CD14-positive monocyte (primary cell): ENCODE measurements around the gene PKIB. TPM values are rescaled to one million over a fixed set of nuclear protein-coding genes. Genes with fewer than 3 reads are reported as not detected.

Source experiments
- DNase-seq, 3 donors: peaks; one replicate each; pipeline ENCODE4 v3.0.0-alpha.2; 2011 to 2022
- H2AFZ ChIP-seq: 2 replicates; pipeline ENCODE4 v1.6.0; 2012; ENCODE audit warnings: mild to moderate bottlenecking, low read depth, low read length, inconsistent platforms; ENCODE audit not compliant: insufficient read depth, poor library complexity, severe bottlenecking
- H3K27ac ChIP-seq, 2 donors: 1 replicate in 1 of 2; 2 replicates in 1 of 2; pipeline ENCODE4 v1.5.1; 2012 to 2013; ENCODE audit warnings: low read length in 2 of 2, control low read depth in 1 of 2, inconsistent platforms in 1 of 2, low read depth in 1 of 2, mild to moderate bottlenecking in 1 of 2
- H3K27me3 ChIP-seq, 2 donors: one replicate each; pipeline versions ENCODE4 v1.6.0 to v1.6.1; 2011 to 2013; ENCODE audit warnings: low read length in 2 of 2; ENCODE audit not compliant: control insufficient read depth in 2 of 2, insufficient read depth in 2 of 2
- H3K36me3 ChIP-seq, 2 donors: replicated peaks in 1 of 2; 1 replicate in 1 of 2; 2 replicates in 1 of 2; pipeline versions ENCODE4 v1.5.1 to v1.6.1; 2012 to 2013; ENCODE audit warnings: low read length in 2 of 2, control low read depth in 1 of 2, inconsistent platforms in 1 of 2, mild to moderate bottlenecking in 1 of 2; ENCODE audit not compliant: insufficient read depth in 2 of 2, control insufficient read depth in 1 of 2
- H3K4me1 ChIP-seq, 2 donors: 1 replicate in 1 of 2; 2 replicates in 1 of 2; pipeline versions ENCODE4 v1.5.1 to v1.6.1; 2012 to 2013; ENCODE audit warnings: low read length in 2 of 2, control low read depth in 1 of 2, inconsistent platforms in 1 of 2, mild to moderate bottlenecking in 1 of 2, moderate library complexity in 1 of 2; ENCODE audit not compliant: insufficient read depth in 2 of 2, control insufficient read depth in 1 of 2
- H3K4me2 ChIP-seq: replicated peaks from 2 replicates; pipeline ENCODE3; 2012; ENCODE audit warnings: low read length, moderate library complexity, mild to moderate bottlenecking; ENCODE audit not compliant: poor library complexity, severe bottlenecking; ENCODE audit errors: extremely low read depth
- H3K4me3 ChIP-seq, 3 experiments: fragments of 200-600 bp in 1 of 3; sonication (generic) in 1 of 3; replicated peaks in 1 of 3; 1 replicate in 2 of 3; 2 replicates in 1 of 3; pipeline ENCODE4 v1.5.1; 2011 to 2013; ENCODE audit warnings: low read length in 3 of 3, mild to moderate bottlenecking in 3 of 3, control low read depth in 2 of 3, low read depth in 2 of 3, inconsistent platforms in 1 of 3, moderate library complexity in 1 of 3
- H3K79me2 ChIP-seq: 2 replicates; pipeline ENCODE4 v1.6.0; 2012; ENCODE audit warnings: mild to moderate bottlenecking, control low read depth, inconsistent platforms, low read length, moderate library complexity; ENCODE audit not compliant: insufficient read depth
- H3K9ac ChIP-seq: 2 replicates; pipeline ENCODE4 v1.6.0; 2017; ENCODE audit warnings: low read length, mild to moderate bottlenecking; ENCODE audit not compliant: insufficient read depth, poor library complexity, severe bottlenecking
- H3K9me3 ChIP-seq, 2 donors: replicated peaks in 1 of 2; 1 replicate in 1 of 2; 2 replicates in 1 of 2; pipeline versions ENCODE4 v1.5.1 to v1.6.1; 2012 to 2013; ENCODE audit warnings: low read length in 2 of 2, control low read depth in 1 of 2; ENCODE audit not compliant: control insufficient read depth in 1 of 2, insufficient read depth in 1 of 2
- H4K20me1 ChIP-seq: 2 replicates; pipeline ENCODE4 v1.6.0; 2012; ENCODE audit warnings: mild to moderate bottlenecking, low read length, control low read depth, moderate library complexity; ENCODE audit not compliant: insufficient read depth
- H3K27ac Mint-ChIP-seq, 7 donors: one replicate each; pipeline ENCODE4 v1.8.0; 2020; ENCODE audit warnings: mild to moderate bottlenecking in 7 of 7, mixed read lengths in 7 of 7, moderate library complexity in 6 of 7, inconsistent platforms in 2 of 7
- H3K27me3 Mint-ChIP-seq, 3 donors: one replicate each; pipeline ENCODE4 v1.8.0; 2021 to 2022; ENCODE audit warnings: low read depth in 3 of 3, mild to moderate bottlenecking in 3 of 3, mixed read lengths in 3 of 3, moderate library complexity in 3 of 3, inconsistent platforms in 1 of 3
- H3K36me3 Mint-ChIP-seq, 2 donors: one replicate each; pipeline ENCODE4 v1.8.0; 2020; ENCODE audit warnings: mixed read lengths in 2 of 2, inconsistent platforms in 1 of 2, mild to moderate bottlenecking in 1 of 2
- H3K4me1 Mint-ChIP-seq: one replicate; pipeline ENCODE4 v1.8.0; 2020; ENCODE audit warnings: mild to moderate bottlenecking, mixed read lengths
- H3K4me3 Mint-ChIP-seq, 2 donors: one replicate each; pipeline ENCODE4 v1.8.0; 2020; ENCODE audit warnings: mild to moderate bottlenecking in 2 of 2, mixed read lengths in 2 of 2, moderate library complexity in 1 of 2
- H3K9me3 Mint-ChIP-seq, 7 donors: one replicate each; pipeline ENCODE4 v1.8.0; 2020 to 2022; ENCODE audit warnings: mixed read lengths in 7 of 7, mild to moderate bottlenecking in 6 of 7, moderate library complexity in 6 of 7, inconsistent platforms in 2 of 7
- WGBS: methylation state at CpG from one replicate; pipeline ENCODE4 v1.1.5; 2013; ENCODE audit warnings: missing lambda C conversion rate; ENCODE audit not compliant: insufficient coverage; 5-methylcytosine and 5-hydroxymethylcytosine counted together
- intact Hi-C, 2 donors: fragments of 100-400 bp; cut with micrococcal nuclease; formaldehyde crosslinking; loops; one replicate each; pipeline versions ENCODE4 v1.15.0 to v1.15.1; 2023
- polyA plus RNA-seq, 3 donors: library from polyadenylated mRNA; depleted of rRNA in 1 of 3; unstranded in 2 of 3; stranded (reverse) in 1 of 3; fragments of 300-500 nt in 2 of 3; fragments of >200 nt in 1 of 3; fragmentation: Illumina TruSeq in 2 of 3; gene quantifications; 1 replicate in 2 of 3; 2 replicates in 1 of 3; pipeline ENCODE4 v1.2.3, GENCODE V29; 2012 to 2021
- TF ChIP-seq, protein P1 (sequence below): fragments of 200-600 bp; IDR thresholded peaks from one replicate; pipeline ENCODE4 v1.8.0; 2022; ENCODE audit warnings: antibody characterized with exemption, mild to moderate bottlenecking

PKIB gene
- polyA plus RNA-seq, 3 donors, result 1.3 to 2.0 (median 1.4) TPM

- Mint-ChIP-seq H3K36me3 (no peaks in the 10 kb centered on the region), H3K27ac (no peak overlapping the region), H3K4me3 (no peak overlapping the region), H3K27me3 (peaks cover 0 to 2% (median 0%) of the 10 kb centered on the region in 3 donors), H3K4me1 (peaks cover 10% of the 10 kb centered on the region), H3K9me3 (no peaks in the 10 kb centered on the region)
- intact Hi-C loops, result no loop called here
- Histone ChIP-seq H4K20me1 (no peaks in the 10 kb centered on the region), H3K9me3 (no peaks in the 10 kb centered on the region), H3K4me3 (no peak overlapping the region), H3K27me3 (no peaks in the 10 kb centered on the region), H3K79me2 (no peaks in the 10 kb centered on the region), H2AFZ (no peak overlapping the region), H3K4me2 (no peak overlapping the region), H3K4me1 (peaks cover 1 to 8% of the 10 kb centered on the region in 2 donors), H3K9ac (no peak overlapping the region), H3K27ac (no peak overlapping the region), H3K36me3 (no peaks in the 10 kb centered on the region)
- TF ChIP-seq, protein P1, sequence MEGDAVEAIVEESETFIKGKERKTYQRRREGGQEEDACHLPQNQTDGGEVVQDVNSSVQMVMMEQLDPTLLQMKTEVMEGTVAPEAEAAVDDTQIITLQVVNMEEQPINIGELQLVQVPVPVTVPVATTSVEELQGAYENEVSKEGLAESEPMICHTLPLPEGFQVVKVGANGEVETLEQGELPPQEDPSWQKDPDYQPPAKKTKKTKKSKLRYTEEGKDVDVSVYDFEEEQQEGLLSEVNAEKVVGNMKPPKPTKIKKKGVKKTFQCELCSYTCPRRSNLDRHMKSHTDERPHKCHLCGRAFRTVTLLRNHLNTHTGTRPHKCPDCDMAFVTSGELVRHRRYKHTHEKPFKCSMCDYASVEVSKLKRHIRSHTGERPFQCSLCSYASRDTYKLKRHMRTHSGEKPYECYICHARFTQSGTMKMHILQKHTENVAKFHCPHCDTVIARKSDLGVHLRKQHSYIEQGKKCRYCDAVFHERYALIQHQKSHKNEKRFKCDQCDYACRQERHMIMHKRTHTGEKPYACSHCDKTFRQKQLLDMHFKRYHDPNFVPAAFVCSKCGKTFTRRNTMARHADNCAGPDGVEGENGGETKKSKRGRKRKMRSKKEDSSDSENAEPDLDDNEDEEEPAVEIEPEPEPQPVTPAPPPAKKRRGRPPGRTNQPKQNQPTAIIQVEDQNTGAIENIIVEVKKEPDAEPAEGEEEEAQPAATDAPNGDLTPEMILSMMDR, result no peak
- DNase-seq, result peak in 2 of 3 donors; percentile 13 to 29
- WGBS, result 92% methylated on average over 2 of the region's 4 CpGs
Measured at GRCh38 chr6:122722746-122723145, 112.5 kb downstream of the PKIB start.

- no CpG with 5 or more reads among the region's 2 CpGs for WGBS
- Histone ChIP-seq H3K9ac (no peak overlapping the region), H3K27me3 (peaks cover 0 to 2% of the 10 kb centered on the region in 2 donors), H4K20me1 (no peaks in the 10 kb centered on the region), H2AFZ (no peak overlapping the region), H3K36me3 (no peaks in the 10 kb centered on the region), H3K4me3 (no peak overlapping the region), H3K4me1 (no peaks in the 10 kb centered on the region), H3K4me2 (no peak overlapping the region), H3K79me2 (no peaks in the 10 kb centered on the region), H3K27ac (no peak overlapping the region), H3K9me3 (no peaks in the 10 kb centered on the region)
- no peaks in the 10 kb centered on the region for H3K9me3 Mint-ChIP-seq
- peak overlapping the region in 1 of 7 donors; percentile 3 for H3K27ac Mint-ChIP-seq
- peaks cover 2 to 10% (median 3%) of the 10 kb centered on the region in 3 donors for H3K27me3 Mint-ChIP-seq
- peak in 1 of 3 donors; percentile 24 for DNase-seq
- H3K4me1 Mint-ChIP-seq, result no peaks in the 10 kb centered on the region
- TF ChIP-seq, protein P1, result peak; percentile 77
- H3K36me3 Mint-ChIP-seq, result no peaks in the 10 kb centered on the region
- intact Hi-C loops, result no loop called here
- H3K4me3 Mint-ChIP-seq, result no peak overlapping the region
Measured at GRCh38 chr6:122726649-122727048, 116.4 kb downstream of the PKIB start.
